GM12878 (cell line): ENCODE measurements around the gene TRPC3. TPM values are rescaled to one million over a fixed set of nuclear protein-coding genes. Genes with fewer than 3 reads are reported as not detected.

Source experiments
- ATAC-seq: fragments of 200-7000 bp; cut with Tn5 transposase; 3 replicates; pipeline ENCODE4 v1.9.1; 2020; ENCODE audit warnings: mild to moderate bottlenecking, moderate library complexity
- BruUV-seq: library from RNA; stranded (reverse); fragments of 400-500 nt; replicated peaks from 2 replicates; lab custom pipeline; 2021; lab: Mats Ljungman, UMichigan
- CTCF ChIA-PET: fragments of 300-600 bp; sonication (Branson Sonifier 250); formaldehyde crosslinking; extraction: SDS; loops from one replicate; lab custom pipeline; 2021; ENCODE audit warnings: inconsistent platforms; lab: Yijun Ruan, JAX
- POLR2A ChIA-PET: fragments of 350-600 bp; formaldehyde crosslinking; extraction: SDS; loops from one replicate; lab custom pipeline; 2021; ENCODE audit warnings: inconsistent platforms; lab: Charles Lee
- RAD21 ChIA-PET: fragments of 300-600 bp; sonication (Branson Sonifier 250); formaldehyde crosslinking; loops from one replicate; lab custom pipeline; 2023; ENCODE audit warnings: antibody characterized with exemption; ENCODE audit not compliant: unreplicated experiment; lab: Charles Lee
- SMC1A ChIA-PET: fragments of 300-600 bp; sonication (Branson Sonifier 250); formaldehyde crosslinking; loops from one replicate; lab custom pipeline; 2023; ENCODE audit not compliant: unreplicated experiment, uncharacterized antibody; lab: Charles Lee
- DNase-seq: peaks from one replicate; pipeline ENCODE4 v3.0.0-alpha.2; 2011; ENCODE audit warnings: low read depth, low spot score
- FAIRE-seq: peaks from 3 replicates; lab custom pipeline; 2011; peaks lifted over from hg19 to GRCh38; lab: Jason Lieb, UNC
- H2AFZ ChIP-seq: 2 replicates; pipeline ENCODE4 v1.6.0; 2011; ENCODE audit warnings: low read depth, low read length, control low read depth; ENCODE audit not compliant: control insufficient read depth
- H3K27ac ChIP-seq: 2 replicates; pipeline ENCODE4 v1.5.1; 2011; ENCODE audit warnings: control low read depth; ENCODE audit not compliant: control insufficient read depth, insufficient read depth
- H3K27me3 ChIP-seq, 2 experiments: replicated peaks in 1 of 2; 2 replicates each; pipeline versions ENCODE4 v1.6.0 to v1.6.1; 2011; ENCODE audit warnings: low read length in 1 of 2; ENCODE audit not compliant: control insufficient read depth in 2 of 2, insufficient read depth in 2 of 2
- H3K36me3 ChIP-seq, 2 experiments: 2 replicates each; pipeline ENCODE4 v1.5.1; 2011; ENCODE audit warnings: low read length in 1 of 2; ENCODE audit not compliant: control insufficient read depth in 2 of 2, insufficient read depth in 2 of 2
- H3K4me1 ChIP-seq: 2 replicates; pipeline ENCODE4 v1.6.1; 2011; ENCODE audit warnings: mild to moderate bottlenecking, low read length, moderate library complexity, mixed read lengths; ENCODE audit not compliant: control insufficient read depth, insufficient read depth
- H3K4me2 ChIP-seq: 2 replicates; pipeline ENCODE4 v1.6.0; 2011; ENCODE audit warnings: control low read depth; ENCODE audit not compliant: control insufficient read depth, insufficient read depth
- H3K4me3 ChIP-seq: fragments of 200-600 bp; sonication (generic); 2 replicates; pipeline ENCODE4 v1.5.1; 2016
- H3K79me2 ChIP-seq: 2 replicates; pipeline ENCODE4 v1.6.0; 2011; ENCODE audit warnings: low read length; ENCODE audit not compliant: control insufficient read depth, insufficient read depth
- H3K9ac ChIP-seq: 2 replicates; pipeline ENCODE4 v1.8.0; 2011; ENCODE audit warnings: low read length, control low read depth, mixed read lengths; ENCODE audit not compliant: control insufficient read depth, insufficient read depth
- H3K9me3 ChIP-seq: replicated peaks from 3 replicates; pipeline ENCODE4 v1.5.1; 2011; ENCODE audit warnings: mild to moderate bottlenecking, low read length; ENCODE audit not compliant: control insufficient read depth, insufficient read depth
- H4K20me1 ChIP-seq: 2 replicates; pipeline ENCODE4 v1.6.0; 2011; ENCODE audit not compliant: control insufficient read depth, insufficient read depth
- FOS ChIP-seq: IDR thresholded peaks from 3 replicates; pipeline ENCODE4 v1.6.1; 2011; ENCODE audit warnings: borderline replicate concordance; ENCODE audit not compliant: insufficient read length; ENCODE audit errors: extremely low read depth
- MYC ChIP-seq: IDR thresholded peaks from 2 replicates; pipeline ENCODE4 v1.6.1; 2011; ENCODE audit warnings: mild to moderate bottlenecking, low read length, moderate library complexity, inconsistent platforms; ENCODE audit not compliant: insufficient read depth, insufficient replicate concordance, insufficient read length, severe bottlenecking
- NR2F1 ChIP-seq: fragments of 450-650 bp; conservative IDR thresholded peaks from 2 replicates; pipeline ENCODE4 v1.6.1; 2017; ENCODE audit warnings: mild to moderate bottlenecking
- SPI1 ChIP-seq: IDR thresholded peaks from 2 replicates; pipeline ENCODE4 v1.6.1; 2011; ENCODE audit warnings: low read depth, mild to moderate bottlenecking, low read length, moderate library complexity, borderline replicate concordance; ENCODE audit not compliant: insufficient read depth
- YY1 ChIP-seq: IDR thresholded peaks from 2 replicates; pipeline ENCODE4 v1.6.1; 2011; ENCODE audit warnings: low read depth, mild to moderate bottlenecking, low read length
- ZNF217 ChIP-seq: fragments of 450-650 bp; IDR thresholded peaks from 2 replicates; pipeline ENCODE4 v1.6.1; 2017; ENCODE audit warnings: antibody characterized with exemption, mild to moderate bottlenecking
- WGBS: methylation state at CpG from one replicate; pipeline ENCODE4 v1.1.6; 2016; ENCODE audit warnings: low lambda C conversion rate; ENCODE audit not compliant: insufficient replicate concordance, insufficient coverage; ENCODE audit errors: missing lambda C conversion rate; 5-methylcytosine and 5-hydroxymethylcytosine counted together
- in situ Hi-C: fragments of 300-500 bp; cut with MboI; formaldehyde crosslinking; loops from 9 replicates; pipeline ENCODE4 v1.14.3; 2018; ENCODE audit warnings: mixed read lengths
- intact Hi-C: fragments of 100-400 bp; cut with micrococcal nuclease; formaldehyde crosslinking; loops from one replicate; pipeline ENCODE4 v1.14.2; 2022; ENCODE audit not compliant: unreplicated experiment
- polyA plus RNA-seq, 11 experiments: library from polyadenylated mRNA; depleted of rRNA in 4 of 11; unstranded in 6 of 11; stranded (reverse) in 5 of 11; fragments of >200 nt; fragmentation: Nextera tagmentation in 4 of 11; fragmentation: Illumina TruSeq in 1 of 11; extraction: Ambion mirVana in 4 of 11; extraction: Trizol in 1 of 11; gene quantifications; 1 replicate in 1 of 11; 2 replicates in 10 of 11; pipeline versions ENCODE4 v1.2.1 to v1.2.3, GENCODE V29; 2011 to 2016; ENCODE audit warnings: inconsistent platforms in 2 of 11, missing spikeins in 2 of 11, low read depth in 1 of 11
- total RNA-seq, 4 experiments: library from RNA; depleted of rRNA in 3 of 4; stranded (reverse); fragments of >200 nt in 3 of 4; fragmentation: Illumina TruSeq in 1 of 4; extraction: Trizol in 1 of 4; gene quantifications; 2 replicates each; pipeline versions ENCODE4 v1.2.1 to v1.2.3, GENCODE V29; 2013 to 2021
- TF ChIP-seq, protein P1 (sequence below): fragments of 450-650 bp; IDR thresholded peaks from 2 replicates; pipeline ENCODE4 v1.6.1; 2017; ENCODE audit warnings: mild to moderate bottlenecking, moderate library complexity
- TF ChIP-seq, protein P2 (sequence below): fragments of 450-650 bp; IDR thresholded peaks from 2 replicates; pipeline ENCODE4 v1.6.1; 2016; ENCODE audit warnings: mild to moderate bottlenecking

TRPC3 gene
- total and polyA plus RNA-seq, 10 of the 15 experiments (the other 5 are each of a cell fraction or from before 2014, with no cell fraction given): not detected

DNA sequence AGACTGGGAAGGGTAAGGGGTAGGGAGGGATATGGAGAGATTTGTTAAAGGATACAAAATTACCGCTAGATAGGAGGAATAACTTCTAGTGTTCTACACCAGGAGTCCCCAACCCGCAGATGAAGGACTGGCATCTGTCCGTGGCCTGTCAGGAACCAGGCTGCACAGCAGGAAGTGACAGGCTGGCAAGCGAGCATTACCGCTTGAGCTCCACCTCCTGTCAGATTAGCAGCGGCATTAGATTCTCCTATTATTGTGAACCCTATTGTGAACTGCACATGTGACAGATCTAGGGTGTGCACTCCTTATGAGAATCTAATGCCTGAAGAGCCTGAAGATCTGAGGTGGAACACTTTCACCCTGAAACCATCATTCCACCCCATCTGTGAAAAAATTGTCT, 53.7 kb downstream of the TRPC3 start:
- CTCF ChIA-PET: interaction anchor here (0.9 to 1.6 kb wide), 3 partner anchors 105 to 680 kb away, joined by 3 to 6 read pairs (median 3); no protein-coding TSS in a partner anchor
- no TSS peak for BruUV-seq

DNA sequence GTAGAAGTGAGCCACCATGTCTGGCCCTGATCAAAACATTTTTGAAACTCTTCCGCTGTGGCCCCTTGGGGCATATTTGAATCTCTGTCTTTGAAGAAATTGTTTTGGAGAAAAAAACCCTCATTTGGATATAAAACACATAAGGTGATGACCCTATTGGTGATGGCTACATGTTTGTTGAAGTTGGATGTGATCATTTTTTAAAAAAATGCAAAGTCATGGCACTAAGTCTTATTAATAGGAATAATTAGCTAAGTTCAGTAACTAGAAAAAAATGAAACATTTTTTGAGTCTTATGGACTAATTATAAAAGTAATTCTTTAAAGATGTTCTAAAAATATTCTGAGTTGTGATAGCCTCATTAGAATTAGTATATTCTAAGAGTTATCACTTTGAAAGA, 63.7 kb downstream of the TRPC3 start:
- DNase-seq: no peak
- WGBS: 100% methylated on average over 1 of the region's 1 CpG
- Histone ChIP-seq H3K4me1 (no peaks in the 10 kb centered on the region), H3K79me2 (no peaks in the 10 kb centered on the region), H3K4me2 (no peak overlapping the region), H3K27me3 (no peaks in the 10 kb centered on the region), H3K9me3 (no peaks in the 10 kb centered on the region), H3K4me3 (no peak overlapping the region), H3K27ac (no peak overlapping the region), H3K9ac (no peak overlapping the region), H4K20me1 (no peaks in the 10 kb centered on the region), H3K36me3 (no peaks in the 10 kb centered on the region), H2AFZ (no peak overlapping the region)
- ChIA-PET POLR2A (interaction anchor here (0.7 kb wide), 1 partner anchor 581 kb away, joined by 3 read pairs; no protein-coding TSS in a partner anchor), SMC1A (interaction anchor here (1.1 kb wide), 1 partner anchor 12 kb away, joined by 3 read pairs; no protein-coding TSS in a partner anchor), RAD21 (no interaction called here), CTCF (interaction anchor here (1.2 kb wide), 1 partner anchor 13 kb away, joined by 3 read pairs; no protein-coding TSS in a partner anchor)
- no peak for FAIRE-seq
- TF ChIP-seq FOS (no peak), ZNF217 (no peak), YY1 (no peak), SPI1 (no peak)
- TF ChIP-seq, protein P1, sequence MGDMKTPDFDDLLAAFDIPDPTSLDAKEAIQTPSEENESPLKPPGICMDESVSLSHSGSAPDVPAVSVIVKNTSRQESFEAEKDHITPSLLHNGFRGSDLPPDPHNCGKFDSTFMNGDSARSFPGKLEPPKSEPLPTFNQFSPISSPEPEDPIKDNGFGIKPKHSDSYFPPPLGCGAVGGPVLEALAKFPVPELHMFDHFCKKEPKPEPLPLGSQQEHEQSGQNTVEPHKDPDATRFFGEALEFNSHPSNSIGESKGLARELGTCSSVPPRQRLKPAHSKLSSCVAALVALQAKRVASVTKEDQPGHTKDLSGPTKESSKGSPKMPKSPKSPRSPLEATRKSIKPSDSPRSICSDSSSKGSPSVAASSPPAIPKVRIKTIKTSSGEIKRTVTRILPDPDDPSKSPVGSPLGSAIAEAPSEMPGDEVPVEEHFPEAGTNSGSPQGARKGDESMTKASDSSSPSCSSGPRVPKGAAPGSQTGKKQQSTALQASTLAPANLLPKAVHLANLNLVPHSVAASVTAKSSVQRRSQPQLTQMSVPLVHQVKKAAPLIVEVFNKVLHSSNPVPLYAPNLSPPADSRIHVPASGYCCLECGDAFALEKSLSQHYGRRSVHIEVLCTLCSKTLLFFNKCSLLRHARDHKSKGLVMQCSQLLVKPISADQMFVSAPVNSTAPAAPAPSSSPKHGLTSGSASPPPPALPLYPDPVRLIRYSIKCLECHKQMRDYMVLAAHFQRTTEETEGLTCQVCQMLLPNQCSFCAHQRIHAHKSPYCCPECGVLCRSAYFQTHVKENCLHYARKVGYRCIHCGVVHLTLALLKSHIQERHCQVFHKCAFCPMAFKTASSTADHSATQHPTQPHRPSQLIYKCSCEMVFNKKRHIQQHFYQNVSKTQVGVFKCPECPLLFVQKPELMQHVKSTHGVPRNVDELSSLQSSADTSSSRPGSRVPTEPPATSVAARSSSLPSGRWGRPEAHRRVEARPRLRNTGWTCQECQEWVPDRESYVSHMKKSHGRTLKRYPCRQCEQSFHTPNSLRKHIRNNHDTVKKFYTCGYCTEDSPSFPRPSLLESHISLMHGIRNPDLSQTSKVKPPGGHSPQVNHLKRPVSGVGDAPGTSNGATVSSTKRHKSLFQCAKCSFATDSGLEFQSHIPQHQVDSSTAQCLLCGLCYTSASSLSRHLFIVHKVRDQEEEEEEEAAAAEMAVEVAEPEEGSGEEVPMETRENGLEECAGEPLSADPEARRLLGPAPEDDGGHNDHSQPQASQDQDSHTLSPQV: no peak
- intact Hi-C loops (no loop called here), in situ Hi-C loops (no loop called here)
- ATAC-seq: no peak
- BruUV-seq: no TSS peak

More for the DNA sequence above, 53.7 kb downstream of the TRPC3 start:
- H3K36me3 ChIP-seq: no peaks in the 10 kb centered on the region
- H2AFZ ChIP-seq: no peak overlapping the region
- FAIRE-seq: no peak
- H3K27me3 ChIP-seq: no peaks in the 10 kb centered on the region
- H3K79me2 ChIP-seq: no peaks in the 10 kb centered on the region
- ChIA-PET SMC1A (interaction anchor here (0.6 to 0.7 kb wide), 2 partner anchors 107 to 778 kb away, joined by 3 to 4 read pairs; no protein-coding TSS in a partner anchor), POLR2A (no interaction called here), RAD21 (interaction anchor here (0.8 kb wide), 1 partner anchor 680 kb away, joined by 3 read pairs; no protein-coding TSS in a partner anchor)
- H3K4me2 ChIP-seq: no peak overlapping the region
- no peak for TF ChIP-seq MYC
- TF ChIP-seq NR2F1: no peak
- TF ChIP-seq, protein P2, sequence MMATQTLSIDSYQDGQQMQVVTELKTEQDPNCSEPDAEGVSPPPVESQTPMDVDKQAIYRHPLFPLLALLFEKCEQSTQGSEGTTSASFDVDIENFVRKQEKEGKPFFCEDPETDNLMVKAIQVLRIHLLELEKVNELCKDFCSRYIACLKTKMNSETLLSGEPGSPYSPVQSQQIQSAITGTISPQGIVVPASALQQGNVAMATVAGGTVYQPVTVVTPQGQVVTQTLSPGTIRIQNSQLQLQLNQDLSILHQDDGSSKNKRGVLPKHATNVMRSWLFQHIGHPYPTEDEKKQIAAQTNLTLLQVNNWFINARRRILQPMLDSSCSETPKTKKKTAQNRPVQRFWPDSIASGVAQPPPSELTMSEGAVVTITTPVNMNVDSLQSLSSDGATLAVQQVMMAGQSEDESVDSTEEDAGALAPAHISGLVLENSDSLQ: no peak
- intact Hi-C loops (no loop called here), in situ Hi-C loops (loop anchor here (5.0 kb wide), 2 partner anchors 109 to 684 kb away; no protein-coding TSS in a partner anchor)
- no peaks in the 10 kb centered on the region for H4K20me1 ChIP-seq
- H3K9me3 ChIP-seq: no peaks in the 10 kb centered on the region
- DNase-seq: no peak
- H3K9ac ChIP-seq: no peak overlapping the region
- no peak overlapping the region for H3K27ac ChIP-seq
- WGBS: 5% methylated on average over 6 of the region's 6 CpGs
- H3K4me3 ChIP-seq: no peak overlapping the region
- H3K4me1 ChIP-seq: no peaks in the 10 kb centered on the region
- ATAC-seq: peak; percentile 70
